PC-3 (cell line): Measurements from ENCODE around the gene BDKRB2.

Experiments
- CTCF ChIP-seq: fragments of 300-600 bp; sonication (generic); conservative IDR thresholded peaks from 2 replicates; pipeline ENCODE4 v1.5.1; 2017; ENCODE audit warnings: antibody characterized with exemption, low read depth, mild to moderate bottlenecking, low read length
- EZH2phosphoT487 ChIP-seq: fragments of 300-600 bp; sonication (generic); IDR thresholded peaks from 2 replicates; pipeline ENCODE4 v1.6.1; 2018; ENCODE audit warnings: mild to moderate bottlenecking, antibody characterized with exemption, low read length, borderline replicate concordance

DNA sequence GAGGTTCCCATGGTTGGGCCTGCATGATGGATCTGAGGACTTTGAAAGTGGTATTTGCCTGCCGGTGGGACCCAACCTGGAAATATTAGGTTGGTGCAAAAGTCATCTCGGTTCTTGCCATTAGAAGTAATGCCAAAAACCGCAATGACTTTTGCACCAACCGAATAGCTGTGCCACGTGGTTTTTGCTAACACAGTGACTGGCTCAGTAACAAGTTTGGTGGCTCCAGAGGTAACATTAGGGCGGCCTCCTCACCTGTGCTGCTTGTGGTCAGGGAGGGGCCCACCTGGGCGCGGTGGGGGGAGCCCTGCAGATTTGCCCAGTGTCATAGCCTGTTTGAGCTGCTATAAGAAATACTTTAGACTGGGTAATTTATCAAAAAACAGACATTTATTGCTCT is 1.8 kb downstream of the BDKRB2 start:
- TF ChIP-seq CTCF (no peak), EZH2phosphoT487 (no peak)
